ENCODE data around the gene NR1H2. TPM values are rescaled to one million over a fixed set of nuclear protein-coding genes. Genes with fewer than 3 reads are reported as not detected.

Gene NR1H2
- total and polyA plus RNA-seq, 10 donors: 53.1 to 96.0 (median 74.0) TPM

GRCh38 chr19:50356691-50357177 lies 19.5 kb upstream of the NR1H2 start:
- Histone ChIP-seq H3K9me3 (no peaks in the 10 kb centered on the region), H3K36me3 (no peaks in the 10 kb centered on the region), H3K27me3 (replicated peaks in 1 of 7) (no peaks in the 10 kb centered on the region), H3K4me3 (peak overlapping the region in 5 of 8 donors; percentile 43 to 72 (median 48)), H3K4me1 (peaks cover 0 to 38% (median 12%) of the 10 kb centered on the region in 6 donors), H3K27ac (peak overlapping the region in 7 of 8 donors; percentile 90 to 97 (median 94))
- TF ChIP-seq CTCF (IDR thresholded peaks at IDR 0.05 in 8 of 11, conservative IDR thresholded peaks at IDR 0.05 in 3 of 11): no peak
- no peak for TF ChIP-seq POLR2AphosphoS5 (IDR thresholded peaks at IDR 0.05)
- TF ChIP-seq POLR2A (IDR thresholded peaks at IDR 0.05): no peak
- intact Hi-C loops (cut with DNase I; ENCODE audit: low total_unique reads): loop anchor here (5.0 kb wide), 1 partner anchor 426 kb away; no protein-coding TSS in a partner anchor
- no peak for DNase-seq
- 32 to 35% (median 33%) methylated on average over 13 of the region's 13 CpGs for WGBS, 5 donors

GRCh38 chr19:50357178-50358100 lies 18.8 kb upstream of the NR1H2 start:
- peak; percentile 96 for DNase-seq
- TF ChIP-seq POLR2A (IDR thresholded peaks at IDR 0.05) (peak in 2 of 3 donors; percentile 4 to 25), POLR2AphosphoS5 (IDR thresholded peaks at IDR 0.05) (peak; percentile 87 to 90 (median 87)), CTCF (IDR thresholded peaks at IDR 0.05 in 8 of 11, conservative IDR thresholded peaks at IDR 0.05 in 3 of 11) (peak; percentile 86 to 95 (median 93))
- H3K9me3 ChIP-seq: no peaks in the 10 kb centered on the region
- WGBS, 5 donors: 8 to 15% (median 9%) methylated on average over 53 to 54 of the region's 54 CpGs
- H3K27me3 ChIP-seq (replicated peaks in 1 of 7): no peaks in the 10 kb centered on the region
- H3K36me3 ChIP-seq: no peaks in the 10 kb centered on the region
- intact Hi-C loops (cut with DNase I; ENCODE audit: low total_unique reads): loop anchor here (5.0 kb wide), 1 partner anchor 425 kb away; no protein-coding TSS in a partner anchor
- H3K4me1 ChIP-seq: peaks cover 0 to 41% (median 12%) of the 10 kb centered on the region in 6 donors
- peak overlapping the region; percentile 86 to 97 (median 94) for H3K27ac ChIP-seq
- peak overlapping the region; percentile 42 to 72 (median 48) for H3K4me3 ChIP-seq

- H3K9me3 ChIP-seq: no peaks in the 10 kb centered on the region
- intact Hi-C loops (cut with DNase I; ENCODE audit: low total_unique reads): loop anchor here (5.0 kb wide), 1 partner anchor 424 kb away; no protein-coding TSS in a partner anchor
- H3K36me3 ChIP-seq: no peaks in the 10 kb centered on the region
- H3K4me1 ChIP-seq: peaks cover 0 to 54% (median 13%) of the 10 kb centered on the region in 6 donors
- peak overlapping the region; percentile 86 to 97 (median 94) for H3K27ac ChIP-seq
- TF ChIP-seq POLR2AphosphoS5 (IDR thresholded peaks at IDR 0.05): peak; percentile 96 to 97 (median 97)
- no peak for TF ChIP-seq CTCF (IDR thresholded peaks at IDR 0.05 in 8 of 11, conservative IDR thresholded peaks at IDR 0.05 in 3 of 11)
- TF ChIP-seq POLR2A (IDR thresholded peaks at IDR 0.05): peak in 1 of 3 donors; percentile 75
- H3K27me3 ChIP-seq (replicated peaks in 1 of 7): no peaks in the 10 kb centered on the region
- 30 to 44% (median 32%) methylated on average over 47 to 54 of the region's 54 CpGs for WGBS, 5 donors
- peak overlapping the region; percentile 42 to 72 (median 48) for H3K4me3 ChIP-seq
- DNase-seq: peak; percentile 93
Measured at GRCh38 chr19:50358483-50359327, 17.6 kb upstream of the NR1H2 start.
